Karpas-422 (cell line): ENCODE data around the gene NAA10. TPM values are rescaled to one million over a fixed set of nuclear protein-coding genes. Genes with fewer than 3 reads are reported as not detected.

Experiments
- DNase-seq: peaks from one replicate; pipeline ENCODE4 v3.0.0-alpha.2; 2015
- H2AFZ ChIP-seq: fragments of 200-600 bp; sonication (generic); 2 replicates; pipeline ENCODE4 v1.6.1; 2014; ENCODE audit warnings: antibody characterized with exemption, low read length, mixed read lengths
- H3K27ac ChIP-seq: fragments of 200-600 bp; sonication (generic); 2 replicates; pipeline ENCODE4 v1.5.1; 2014; ENCODE audit warnings: mild to moderate bottlenecking, low read length, moderate library complexity
- H3K27me3 ChIP-seq: fragments of 200-600 bp; sonication (generic); 2 replicates; pipeline ENCODE4 v1.6.1; 2014; ENCODE audit warnings: low read length, mixed read lengths
- H3K36me3 ChIP-seq: fragments of 200-600 bp; sonication (generic); 2 replicates; pipeline ENCODE4 v1.6.1; 2014; ENCODE audit warnings: low read length, mixed read lengths; ENCODE audit not compliant: insufficient read depth
- H3K4me1 ChIP-seq: fragments of 200-600 bp; sonication (generic); 2 replicates; pipeline ENCODE4 v1.6.1; 2014; ENCODE audit warnings: mild to moderate bottlenecking, low read length, mixed read lengths
- H3K4me2 ChIP-seq: fragments of 200-600 bp; sonication (generic); 2 replicates; pipeline ENCODE4 v1.6.1; 2014; ENCODE audit warnings: low read length, low read depth, mild to moderate bottlenecking; ENCODE audit not compliant: poor library complexity, severe bottlenecking
- H3K4me3 ChIP-seq: fragments of 200-600 bp; sonication (generic); 2 replicates; pipeline ENCODE4 v1.5.1; 2014; ENCODE audit warnings: mild to moderate bottlenecking, antibody characterized with exemption, low read length, mixed read lengths
- H3K79me2 ChIP-seq: fragments of 200-600 bp; sonication (generic); 2 replicates; pipeline ENCODE4 v1.6.1; 2014; ENCODE audit warnings: mild to moderate bottlenecking, low read length, mixed read lengths
- H3K9ac ChIP-seq: fragments of 200-600 bp; sonication (generic); 2 replicates; pipeline ENCODE4 v1.6.0; 2014; ENCODE audit warnings: low read length
- H3K9me2 ChIP-seq: fragments of 200-600 bp; sonication (generic), shearing (Covaris generic); replicated peaks from 2 replicates; pipeline ENCODE4 v1.6.0; 2014; ENCODE audit warnings: mild to moderate bottlenecking, low read length, moderate library complexity; ENCODE audit not compliant: insufficient read depth
- H3K9me3 ChIP-seq: fragments of 300-700, 200-600 bp; sonication (generic); 2 replicates; pipeline ENCODE4 v1.6.1; 2014; ENCODE audit warnings: low read length, mixed read lengths
- H4K20me1 ChIP-seq: fragments of 200-600 bp; sonication (generic); 2 replicates; pipeline ENCODE4 v1.6.1; 2014; ENCODE audit warnings: mild to moderate bottlenecking, antibody characterized with exemption, low read length, low read depth; ENCODE audit not compliant: insufficient read depth
- total RNA-seq: library from RNA; depleted of rRNA; stranded (reverse); fragments of >200 nt; shearing (Covaris generic); gene quantifications from 2 replicates; pipeline ENCODE4 v1.2.3, GENCODE V29; 2014; ENCODE audit warnings: low replicate concordance

Gene NAA10
- total RNA-seq, 1 experiment from 2014 or later: 103 TPM

- Histone ChIP-seq H3K4me1 (peaks cover 23% of the 10 kb centered on the region), H3K27ac (peak overlapping the region; percentile 88), H4K20me1 (no peaks in the 10 kb centered on the region), H3K27me3 (no peaks in the 10 kb centered on the region), H3K4me3 (peak overlapping the region; percentile 73), H3K9me3 (no peaks in the 10 kb centered on the region), H3K9me2 (no peaks in the 10 kb centered on the region), H3K9ac (peak overlapping the region; percentile 97), H3K79me2 (peaks cover 16% of the 10 kb centered on the region), H2AFZ (no peak overlapping the region), H3K4me2 (peak overlapping the region; percentile 76), H3K36me3 (no peaks in the 10 kb centered on the region)
- no peak for DNase-seq
These were observed 38.5 kb upstream of the NAA10 start for GRCh38 chrX:153973127-153974002.

- DNase-seq: peak; percentile 97
- H3K9ac ChIP-seq: peak within 1 kb of the TSS; percentile 97
- H3K4me1 ChIP-seq: peaks cover 31% of the 10 kb centered on the region
- no peaks in the 10 kb centered on the region for H3K9me2 ChIP-seq
- H2AFZ ChIP-seq: no peak within 1 kb of the TSS
- H3K79me2 ChIP-seq: peaks cover 24% of the 10 kb centered on the region
- H3K4me2 ChIP-seq: peak within 1 kb of the TSS; percentile 90
- H3K4me3 ChIP-seq: peak within 1 kb of the TSS; percentile 87
- H3K27ac ChIP-seq: peak within 1 kb of the TSS; percentile 95
- no peaks in the 10 kb centered on the region for H3K9me3 ChIP-seq
- no peaks in the 10 kb centered on the region for H4K20me1 ChIP-seq
- no peaks in the 10 kb centered on the region for H3K27me3 ChIP-seq
- no peaks in the 10 kb centered on the region for H3K36me3 ChIP-seq
These were observed 37.7 kb upstream of the NAA10 start, which contains the start of gene TMEM187 for GRCh38 chrX:153972368-153973126. TSS of gene TMEM187 (plus strand) at chrX:153972754. CDS start at chrX:153982063, 9,309 bp downstream.

- Histone ChIP-seq H3K9ac (peak within 1 kb of the TSS; percentile 97), H3K27me3 (no peaks in the 10 kb centered on the region), H3K4me1 (peaks cover 40% of the 10 kb centered on the region), H3K4me3 (peak within 1 kb of the TSS; percentile 87), H3K9me2 (no peaks in the 10 kb centered on the region), H3K27ac (peak within 1 kb of the TSS; percentile 95), H3K79me2 (peaks cover 32% of the 10 kb centered on the region), H3K9me3 (no peaks in the 10 kb centered on the region), H2AFZ (no peak within 1 kb of the TSS), H3K4me2 (peak within 1 kb of the TSS; percentile 90), H3K36me3 (no peaks in the 10 kb centered on the region), H4K20me1 (no peaks in the 10 kb centered on the region)
- DNase-seq: peak; percentile 95
These were observed 36.9 kb upstream of the NAA10 start, which contains the start of gene HCFC1 for GRCh38 chrX:153971450-153972367. TSS of gene HCFC1 (minus strand) at chrX:153971818. CDS start at chrX:153970840, 978 bp downstream.

GRCh38 chrX:153971124-153971449, 36.2 kb upstream of the NAA10 start:
- Histone ChIP-seq H3K9me2 (no peaks in the 10 kb centered on the region), H3K4me2 (peak overlapping the region; percentile 90), H3K27me3 (no peaks in the 10 kb centered on the region), H4K20me1 (no peaks in the 10 kb centered on the region), H3K36me3 (no peaks in the 10 kb centered on the region), H3K79me2 (peaks cover 39% of the 10 kb centered on the region), H3K27ac (peak overlapping the region; percentile 95), H2AFZ (no peak overlapping the region), H3K4me1 (peaks cover 43% of the 10 kb centered on the region), H3K9ac (peak overlapping the region; percentile 97), H3K9me3 (no peaks in the 10 kb centered on the region), H3K4me3 (peak overlapping the region; percentile 87)
- peak; percentile 94 for DNase-seq

GRCh38 chrX:153970357-153971123, 35.7 kb upstream of the NAA10 start:
- DNase-seq: peak; percentile 77
- no peaks in the 10 kb centered on the region for H3K9me2 ChIP-seq
- H3K4me2 ChIP-seq: peak overlapping the region; percentile 90
- peak overlapping the region; percentile 87 for H3K4me3 ChIP-seq
- peaks cover 44% of the 10 kb centered on the region for H3K79me2 ChIP-seq
- H3K9me3 ChIP-seq: no peaks in the 10 kb centered on the region
- H3K36me3 ChIP-seq: no peaks in the 10 kb centered on the region
- H3K27ac ChIP-seq: peak overlapping the region; percentile 95
- no peaks in the 10 kb centered on the region for H4K20me1 ChIP-seq
- H3K4me1 ChIP-seq: peaks cover 43% of the 10 kb centered on the region
- no peak overlapping the region for H2AFZ ChIP-seq
- H3K27me3 ChIP-seq: no peaks in the 10 kb centered on the region
- peak overlapping the region; percentile 97 for H3K9ac ChIP-seq

GRCh38 chrX:153969904-153970356, 35.1 kb upstream of the NAA10 start:
- H3K9ac ChIP-seq: peak overlapping the region; percentile 97
- no peaks in the 10 kb centered on the region for H3K9me2 ChIP-seq
- H3K4me2 ChIP-seq: peak overlapping the region; percentile 90
- H3K36me3 ChIP-seq: no peaks in the 10 kb centered on the region
- peak overlapping the region; percentile 95 for H3K27ac ChIP-seq
- H3K27me3 ChIP-seq: no peaks in the 10 kb centered on the region
- H2AFZ ChIP-seq: no peak overlapping the region
- H3K4me1 ChIP-seq: peaks cover 43% of the 10 kb centered on the region
- DNase-seq: no peak
- peaks cover 5% of the 10 kb centered on the region; the same call in 1 of the 2 replicates for H4K20me1 ChIP-seq
- H3K9me3 ChIP-seq: no peaks in the 10 kb centered on the region
- H3K4me3 ChIP-seq: peak overlapping the region; percentile 87
- H3K79me2 ChIP-seq: peaks cover 50% of the 10 kb centered on the region
